ENCODE data around the gene KDM4C.

Gene KDM4C

GRCh38 chr9:7097040-7097715 lies 339.4 kb downstream of the KDM4C start:
- no peak for DNase-seq (ENCODE audit: low read depth in 2 of 2)

- DNase-seq (ENCODE audit: low read depth in 2 of 2): no peak
Observed at GRCh38 chr9:7097785-7098752, 340.3 kb downstream of the KDM4C start.

- DNase-seq (ENCODE audit: low read depth in 2 of 2): no peak
Observed at GRCh38 chr9:7103367-7103766, 345.6 kb downstream of the KDM4C start.

GRCh38 chr9:7103771-7104170 lies 346.0 kb downstream of the KDM4C start:
- DNase-seq (ENCODE audit: low read depth in 2 of 2): no peak

- DNase-seq (ENCODE audit: low read depth in 2 of 2): no peak
Observed at GRCh38 chr9:7104625-7105024, 346.9 kb downstream of the KDM4C start.

GRCh38 chr9:7105095-7105494 lies 347.3 kb downstream of the KDM4C start:
- DNase-seq (ENCODE audit: low read depth in 2 of 2): no peak

GRCh38 chr9:7108936-7109335 lies 351.2 kb downstream of the KDM4C start:
- DNase-seq (ENCODE audit: low read depth in 2 of 2): no peak

- no peak for DNase-seq (ENCODE audit: low read depth in 2 of 2)
Observed at GRCh38 chr9:7111413-7111812, 353.6 kb downstream of the KDM4C start.

GRCh38 chr9:7115606-7116005 lies 357.8 kb downstream of the KDM4C start:
- no peak for DNase-seq (ENCODE audit: low read depth in 2 of 2)

- no peak for DNase-seq (ENCODE audit: low read depth in 2 of 2)
Observed at GRCh38 chr9:7117676-7118561, 360.1 kb downstream of the KDM4C start.

GRCh38 chr9:7118633-7119032 lies 360.9 kb downstream of the KDM4C start:
- no peak for DNase-seq (ENCODE audit: low read depth in 2 of 2)

- no peak for DNase-seq (ENCODE audit: low read depth in 2 of 2)
Observed at GRCh38 chr9:7119612-7120011, 361.8 kb downstream of the KDM4C start.

GRCh38 chr9:7121055-7121454 lies 363.3 kb downstream of the KDM4C start:
- peak in 1 of 2 donors; percentile 1 for DNase-seq (ENCODE audit: low read depth in 2 of 2)

GRCh38 chr9:7121664-7122063 lies 363.9 kb downstream of the KDM4C start:
- no peak for DNase-seq (ENCODE audit: low read depth in 2 of 2)

- no peak for DNase-seq (ENCODE audit: low read depth in 2 of 2)
Observed at GRCh38 chr9:7123743-7124142, 366.0 kb downstream of the KDM4C start.

- DNase-seq (ENCODE audit: low read depth in 2 of 2): no peak
Observed at GRCh38 chr9:7125231-7125630, 367.5 kb downstream of the KDM4C start.

- no peak for DNase-seq (ENCODE audit: low read depth in 2 of 2)
Observed at GRCh38 chr9:7129391-7129790, 371.6 kb downstream of the KDM4C start.

GRCh38 chr9:7130266-7130820 lies 372.6 kb downstream of the KDM4C start:
- no peak for DNase-seq (ENCODE audit: low read depth in 2 of 2)

- no peak for DNase-seq (ENCODE audit: low read depth in 2 of 2)
Observed at GRCh38 chr9:7132605-7133004, 374.8 kb downstream of the KDM4C start.

GRCh38 chr9:7135735-7136134 lies 378.0 kb downstream of the KDM4C start:
- no peak for DNase-seq (ENCODE audit: low read depth in 2 of 2)

- no peak for DNase-seq (ENCODE audit: low read depth in 2 of 2)
Observed at GRCh38 chr9:7137040-7137439, 379.3 kb downstream of the KDM4C start.

- DNase-seq (ENCODE audit: low read depth in 2 of 2): no peak
Observed at GRCh38 chr9:7137571-7137970, 379.8 kb downstream of the KDM4C start.
